ENCODE measurements around the gene SCUBE2. TPM values are rescaled to one million over a fixed set of nuclear protein-coding genes. Genes with fewer than 3 reads are reported as not detected.
A peak's percentile ranks its signal among the peaks of the same experiment; 100 is the strongest.

SCUBE2 gene
- total and polyA plus RNA-seq, 12 donors: 1.9 to 47.6 (median 4.1) TPM

- no peak overlapping the region for H3K27ac ChIP-seq
- no peak overlapping the region for H3K4me3 ChIP-seq
- 79 to 95% (median 93%) methylated on average over 1 of the region's 1 CpG for WGBS, 4 donors
- H3K27me3 ChIP-seq: no peaks in the 10 kb centered on the region
- no peak for DNase-seq
- TF ChIP-seq POLR2A (IDR thresholded peaks at IDR 0.05): no peak
- no peak for TF ChIP-seq CTCF (IDR thresholded peaks at IDR 0.05)
- no peaks in the 10 kb centered on the region for H3K9me3 ChIP-seq (replicated peaks in 1 of 3)
- no peaks in the 10 kb centered on the region for H3K36me3 ChIP-seq (replicated peaks in 1 of 2)
- H3K4me1 ChIP-seq (replicated peaks in 1 of 2): no peaks in the 10 kb centered on the region
- intact Hi-C loops (cut with DNase I): no loop called here
Observed at GRCh38 chr11:9028581-9028980, 62.8 kb downstream of the SCUBE2 start.

GRCh38 chr11:9025101-9025850 lies 66.1 kb downstream of the SCUBE2 start:
- Histone ChIP-seq H3K9me3 (replicated peaks in 1 of 3) (no peaks in the 10 kb centered on the region), H3K4me3 (no peak overlapping the region), H3K4me1 (replicated peaks in 1 of 2) (peaks cover 9 to 12% of the 10 kb centered on the region in 2 donors), H3K27me3 (no peaks in the 10 kb centered on the region), H3K36me3 (replicated peaks in 1 of 2) (no peaks in the 10 kb centered on the region), H3K27ac (no peak overlapping the region)
- no peak for TF ChIP-seq POLR2A (IDR thresholded peaks at IDR 0.05)
- no peak for TF ChIP-seq CTCF (IDR thresholded peaks at IDR 0.05)
- 95% methylated on average over 9 of the region's 9 CpGs for WGBS, 4 donors
- no peak for DNase-seq
- intact Hi-C loops (cut with DNase I): no loop called here

GRCh38 chr11:9022961-9023680 lies 68.3 kb downstream of the SCUBE2 start:
- intact Hi-C loops (cut with DNase I): no loop called here
- WGBS, 4 donors: 91 to 94% (median 93%) methylated on average over 9 of the region's 9 CpGs
- TF ChIP-seq POLR2A (IDR thresholded peaks at IDR 0.05) (no peak), CTCF (IDR thresholded peaks at IDR 0.05) (no peak)

GRCh38 chr11:9020916-9021315 lies 70.5 kb downstream of the SCUBE2 start:
- WGBS, 4 donors: 8 to 39% (median 34%) methylated on average over 8 of the region's 8 CpGs
- Histone ChIP-seq H3K4me1 (replicated peaks in 1 of 2) (peaks cover 9 to 18% of the 10 kb centered on the region in 2 donors), H3K36me3 (replicated peaks in 1 of 2) (no peaks in the 10 kb centered on the region), H3K27me3 (no peaks in the 10 kb centered on the region), H3K4me3 (no peak overlapping the region), H3K27ac (peak overlapping the region in 2 of 5 donors; percentile 11 to 26), H3K9me3 (replicated peaks in 1 of 3) (no peaks in the 10 kb centered on the region)
- no peak for TF ChIP-seq CTCF (IDR thresholded peaks at IDR 0.05)
- no peak for TF ChIP-seq POLR2A (IDR thresholded peaks at IDR 0.05)
- peak in 6 of 7 donors; percentile 36 to 74 (median 56) for DNase-seq
- intact Hi-C loops (cut with DNase I): no loop called here

More at GRCh38 chr11:9022961-9023680, 68.3 kb downstream of the SCUBE2 start:
- Histone ChIP-seq H3K4me1 (replicated peaks in 1 of 2) (peaks cover 9 to 13% of the 10 kb centered on the region in 2 donors), H3K27ac (no peak overlapping the region), H3K27me3 (no peaks in the 10 kb centered on the region), H3K36me3 (replicated peaks in 1 of 2) (no peaks in the 10 kb centered on the region), H3K9me3 (replicated peaks in 1 of 3) (no peaks in the 10 kb centered on the region), H3K4me3 (no peak overlapping the region)
- DNase-seq: no peak
